ENCODE results near the gene KCNJ11.

DNA sequence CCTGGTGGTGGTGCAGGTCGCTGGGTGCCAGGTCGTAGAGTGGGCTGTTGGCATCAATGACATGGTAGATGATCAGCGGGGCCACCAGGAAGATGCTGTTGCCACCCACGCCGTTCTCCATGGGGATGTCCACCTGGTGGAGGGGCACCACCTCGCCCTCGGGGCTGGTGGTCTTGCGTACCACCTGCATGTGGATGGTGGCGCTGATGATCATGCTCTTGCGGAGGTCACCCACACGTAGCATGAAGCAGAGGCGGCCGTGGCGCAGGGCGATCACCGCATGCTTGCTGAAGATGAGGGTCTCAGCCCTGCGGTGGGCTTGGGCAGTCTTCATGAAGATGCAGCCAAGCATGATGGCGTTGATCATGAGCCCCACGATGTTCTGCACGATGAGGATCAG, 1.2 kb downstream of the KCNJ11 start:
- TF ChIP-seq, protein P1, sequence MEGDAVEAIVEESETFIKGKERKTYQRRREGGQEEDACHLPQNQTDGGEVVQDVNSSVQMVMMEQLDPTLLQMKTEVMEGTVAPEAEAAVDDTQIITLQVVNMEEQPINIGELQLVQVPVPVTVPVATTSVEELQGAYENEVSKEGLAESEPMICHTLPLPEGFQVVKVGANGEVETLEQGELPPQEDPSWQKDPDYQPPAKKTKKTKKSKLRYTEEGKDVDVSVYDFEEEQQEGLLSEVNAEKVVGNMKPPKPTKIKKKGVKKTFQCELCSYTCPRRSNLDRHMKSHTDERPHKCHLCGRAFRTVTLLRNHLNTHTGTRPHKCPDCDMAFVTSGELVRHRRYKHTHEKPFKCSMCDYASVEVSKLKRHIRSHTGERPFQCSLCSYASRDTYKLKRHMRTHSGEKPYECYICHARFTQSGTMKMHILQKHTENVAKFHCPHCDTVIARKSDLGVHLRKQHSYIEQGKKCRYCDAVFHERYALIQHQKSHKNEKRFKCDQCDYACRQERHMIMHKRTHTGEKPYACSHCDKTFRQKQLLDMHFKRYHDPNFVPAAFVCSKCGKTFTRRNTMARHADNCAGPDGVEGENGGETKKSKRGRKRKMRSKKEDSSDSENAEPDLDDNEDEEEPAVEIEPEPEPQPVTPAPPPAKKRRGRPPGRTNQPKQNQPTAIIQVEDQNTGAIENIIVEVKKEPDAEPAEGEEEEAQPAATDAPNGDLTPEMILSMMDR (IDR thresholded peaks at IDR 0.05), result no peak
- TF ChIP-seq ZFX (IDR thresholded peaks at IDR 0.05; ENCODE audit: borderline replicate concordance), result no peak
